Measurements from ENCODE around the gene FBXO15. TPM values are rescaled to one million over a fixed set of nuclear protein-coding genes. Genes with fewer than 3 reads are reported as not detected.

FBXO15 gene
- total and polyA plus RNA-seq, 2 of the 13 experiments (the other 11 are each of a cell fraction or from before 2014, with no cell fraction given), result 0.09 to 0.12 TPM

GRCh38 chr18:74040459-74041332 lies 106.9 kb downstream of the FBXO15 start (continued):
- TF ChIP-seq ATF5 (CRISPR knock-in tag; IDR thresholded peaks at IDR 0.05; ENCODE audit: low read depth) (no peak), NONO (IDR thresholded peaks at IDR 0.05) (0 out of 2 replicates have a peak, but pooled peaks have one; percentile 35), NONO (CRISPR knock-in tag; conservative IDR thresholded peaks at IDR 0.05) (0 out of 2 replicates have a peak, but pooled peaks have one; percentile 31), RAD51 (IDR thresholded peaks at IDR 0.05; ENCODE audit: borderline replicate concordance) (no peak), MAX (IDR thresholded peaks at IDR 0.05) (0 out of 2 replicates have a peak, but pooled peaks have one; percentile 34), PHB2 (IDR thresholded peaks at IDR 0.05; ENCODE audit: partially characterized antibody) (no peak), YY1 (IDR thresholded peaks at IDR 0.05; ENCODE audit: insufficient read depth, insufficient replicate concordance, low read depth, low read length) (peak; percentile 45), RXRA (CRISPR knock-in tag; IDR thresholded peaks at IDR 0.05) (no peak), ZSCAN5A (CRISPR knock-in tag; IDR thresholded peaks at IDR 0.05; ENCODE audit: borderline replicate concordance) (no peak), ZNF546 (CRISPR knock-in tag; conservative IDR thresholded peaks at IDR 0.05) (no peak), ZNF136 (CRISPR knock-in tag; IDR thresholded peaks at IDR 0.05; ENCODE audit: low read depth) (no peak), ZNF614 (CRISPR knock-in tag; IDR thresholded peaks at IDR 0.05; ENCODE audit: borderline replicate concordance) (no peak), HBP1 (CRISPR knock-in tag; IDR thresholded peaks at IDR 0.05; ENCODE audit: low read depth) (no peak), ZNF639 (CRISPR knock-in tag; conservative IDR thresholded peaks at IDR 0.05) (no peak), ZKSCAN8 (CRISPR knock-in tag; IDR thresholded peaks at IDR 0.05; ENCODE audit: borderline replicate concordance) (no peak), TBP (CRISPR knock-in tag; IDR thresholded peaks at IDR 0.05) (no peak), XRCC5 (optimal IDR thresholded peaks at IDR 0.05; ENCODE audit: low read length) (peak; percentile 54), ZZZ3 (CRISPR knock-in tag; IDR thresholded peaks at IDR 0.05; ENCODE audit: borderline replicate concordance) (no peak), ZNF567 (CRISPR knock-in tag; IDR thresholded peaks at IDR 0.05; ENCODE audit: borderline replicate concordance) (no peak), ZNF143 (CRISPR knock-in tag; IDR thresholded peaks at IDR 0.05) (no peak), ZBTB7A (CRISPR knock-in tag; IDR thresholded peaks at IDR 0.05) (no peak), ZNF263 (CRISPR knock-in tag; IDR thresholded peaks at IDR 0.05) (no peak), CTCF (CRISPR knock-in tag; IDR thresholded peaks at IDR 0.05) (peak; percentile 84)
